ENCODE data around the gene BEST2.

BEST2 gene

GRCh38 chr19:12770922-12771321, 19.3 kb downstream of the BEST2 start:
- TF ChIP-seq ESRRG (CRISPR knock-in tag; IDR thresholded peaks at IDR 0.05) (no peak), ZNF70 (CRISPR knock-in tag; IDR thresholded peaks at IDR 0.05) (no peak), RARB (CRISPR knock-in tag; IDR thresholded peaks at IDR 0.05) (no peak), ZNF565 (CRISPR knock-in tag; conservative IDR thresholded peaks at IDR 0.05; ENCODE audit: low read depth) (no peak), ARNTL (CRISPR knock-in tag; IDR thresholded peaks at IDR 0.05; ENCODE audit: borderline replicate concordance, low read depth) (no peak), ZNF8 (CRISPR knock-in tag; IDR thresholded peaks at IDR 0.05) (no peak), BACH2 (CRISPR knock-in tag; IDR thresholded peaks at IDR 0.05; ENCODE audit: borderline replicate concordance) (no peak), CSDC2 (CRISPR knock-in tag; IDR thresholded peaks at IDR 0.05) (no peak), ISL1 (CRISPR knock-in tag; IDR thresholded peaks at IDR 0.05) (no peak), OSR1 (CRISPR knock-in tag; IDR thresholded peaks at IDR 0.05) (no peak), ZFP3 (CRISPR knock-in tag; IDR thresholded peaks at IDR 0.05) (no peak), SNAI2 (CRISPR knock-in tag; IDR thresholded peaks at IDR 0.05) (no peak), ZC3H10 (CRISPR knock-in tag; IDR thresholded peaks at IDR 0.05) (no peak), GLIS3 (CRISPR knock-in tag; IDR thresholded peaks at IDR 0.05) (no peak)
- TF ChIP-seq, protein P1, sequence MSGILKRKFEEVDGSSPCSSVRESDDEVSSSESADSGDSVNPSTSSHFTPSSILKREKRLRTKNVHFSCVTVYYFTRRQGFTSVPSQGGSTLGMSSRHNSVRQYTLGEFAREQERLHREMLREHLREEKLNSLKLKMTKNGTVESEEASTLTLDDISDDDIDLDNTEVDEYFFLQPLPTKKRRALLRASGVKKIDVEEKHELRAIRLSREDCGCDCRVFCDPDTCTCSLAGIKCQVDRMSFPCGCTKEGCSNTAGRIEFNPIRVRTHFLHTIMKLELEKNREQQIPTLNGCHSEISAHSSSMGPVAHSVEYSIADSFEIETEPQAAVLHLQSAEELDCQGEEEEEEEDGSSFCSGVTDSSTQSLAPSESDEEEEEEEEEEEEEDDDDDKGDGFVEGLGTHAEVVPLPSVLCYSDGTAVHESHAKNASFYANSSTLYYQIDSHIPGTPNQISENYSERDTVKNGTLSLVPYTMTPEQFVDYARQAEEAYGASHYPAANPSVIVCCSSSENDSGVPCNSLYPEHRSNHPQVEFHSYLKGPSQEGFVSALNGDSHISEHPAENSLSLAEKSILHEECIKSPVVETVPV (CRISPR knock-in tag; IDR thresholded peaks at IDR 0.05), result no peak
- ATAC-seq, result no peak

DNA sequence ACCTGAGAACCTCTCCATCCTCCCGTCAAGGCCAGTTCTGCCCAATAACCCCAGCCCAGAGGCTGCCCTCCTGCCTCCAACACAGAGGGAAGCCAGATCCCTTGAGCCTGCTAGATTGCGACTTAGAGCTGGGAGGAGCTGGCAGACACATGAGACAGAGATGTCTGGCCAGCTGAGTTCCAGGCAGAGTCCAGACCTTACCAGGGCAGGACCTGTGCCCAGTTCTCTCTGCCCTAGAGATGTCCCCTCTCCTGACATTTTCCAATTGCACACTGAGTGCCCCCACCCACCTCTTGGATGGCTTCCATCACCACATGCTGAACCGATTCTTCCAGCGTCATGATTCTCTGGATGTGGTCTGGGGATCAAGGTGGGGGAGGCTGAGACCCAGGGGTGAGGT, 20.7 kb downstream of the BEST2 start:
- no peak for TF ChIP-seq RARB (CRISPR knock-in tag; IDR thresholded peaks at IDR 0.05)
- TF ChIP-seq, protein P2, sequence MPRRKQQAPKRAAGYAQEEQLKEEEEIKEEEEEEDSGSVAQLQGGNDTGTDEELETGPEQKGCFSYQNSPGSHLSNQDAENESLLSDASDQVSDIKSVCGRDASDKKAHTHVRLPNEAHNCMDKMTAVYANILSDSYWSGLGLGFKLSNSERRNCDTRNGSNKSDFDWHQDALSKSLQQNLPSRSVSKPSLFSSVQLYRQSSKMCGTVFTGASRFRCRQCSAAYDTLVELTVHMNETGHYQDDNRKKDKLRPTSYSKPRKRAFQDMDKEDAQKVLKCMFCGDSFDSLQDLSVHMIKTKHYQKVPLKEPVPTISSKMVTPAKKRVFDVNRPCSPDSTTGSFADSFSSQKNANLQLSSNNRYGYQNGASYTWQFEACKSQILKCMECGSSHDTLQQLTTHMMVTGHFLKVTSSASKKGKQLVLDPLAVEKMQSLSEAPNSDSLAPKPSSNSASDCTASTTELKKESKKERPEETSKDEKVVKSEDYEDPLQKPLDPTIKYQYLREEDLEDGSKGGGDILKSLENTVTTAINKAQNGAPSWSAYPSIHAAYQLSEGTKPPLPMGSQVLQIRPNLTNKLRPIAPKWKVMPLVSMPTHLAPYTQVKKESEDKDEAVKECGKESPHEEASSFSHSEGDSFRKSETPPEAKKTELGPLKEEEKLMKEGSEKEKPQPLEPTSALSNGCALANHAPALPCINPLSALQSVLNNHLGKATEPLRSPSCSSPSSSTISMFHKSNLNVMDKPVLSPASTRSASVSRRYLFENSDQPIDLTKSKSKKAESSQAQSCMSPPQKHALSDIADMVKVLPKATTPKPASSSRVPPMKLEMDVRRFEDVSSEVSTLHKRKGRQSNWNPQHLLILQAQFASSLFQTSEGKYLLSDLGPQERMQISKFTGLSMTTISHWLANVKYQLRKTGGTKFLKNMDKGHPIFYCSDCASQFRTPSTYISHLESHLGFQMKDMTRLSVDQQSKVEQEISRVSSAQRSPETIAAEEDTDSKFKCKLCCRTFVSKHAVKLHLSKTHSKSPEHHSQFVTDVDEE (CRISPR knock-in tag; IDR thresholded peaks at IDR 0.05), result no peak
- no peak for TF ChIP-seq ESRRG (CRISPR knock-in tag; IDR thresholded peaks at IDR 0.05)
- TF ChIP-seq ZFP30 (CRISPR knock-in tag; IDR thresholded peaks at IDR 0.05), result no peak
- TF ChIP-seq GLIS3 (CRISPR knock-in tag; IDR thresholded peaks at IDR 0.05), result no peak
- no peak for TF ChIP-seq ARNTL (CRISPR knock-in tag; IDR thresholded peaks at IDR 0.05; ENCODE audit: borderline replicate concordance, low read depth)
- ATAC-seq, result no peak

GRCh38 chr19:12773571-12773970, 22.0 kb downstream of the BEST2 start:
- TF ChIP-seq OSR1 (CRISPR knock-in tag; IDR thresholded peaks at IDR 0.05) (no peak), BACH2 (CRISPR knock-in tag; IDR thresholded peaks at IDR 0.05; ENCODE audit: borderline replicate concordance) (no peak), CREB5 (CRISPR knock-in tag; IDR thresholded peaks at IDR 0.05; ENCODE audit: low read depth) (no peak), ZC3H10 (CRISPR knock-in tag; IDR thresholded peaks at IDR 0.05) (no peak), ZNF70 (CRISPR knock-in tag; IDR thresholded peaks at IDR 0.05) (no peak), TOX (CRISPR knock-in tag; IDR thresholded peaks at IDR 0.05; ENCODE audit: borderline replicate concordance) (no peak), ESRRG (CRISPR knock-in tag; IDR thresholded peaks at IDR 0.05) (no peak), GLIS3 (CRISPR knock-in tag; IDR thresholded peaks at IDR 0.05) (no peak), PPARA (CRISPR knock-in tag; IDR thresholded peaks at IDR 0.05; ENCODE audit: borderline replicate concordance) (no peak), RARB (CRISPR knock-in tag; IDR thresholded peaks at IDR 0.05) (no peak), PATZ1 (CRISPR knock-in tag; IDR thresholded peaks at IDR 0.05; ENCODE audit: borderline replicate concordance) (no peak), ZNF8 (CRISPR knock-in tag; IDR thresholded peaks at IDR 0.05) (no peak), SNAI2 (CRISPR knock-in tag; IDR thresholded peaks at IDR 0.05) (no peak)
- TF ChIP-seq, protein P1 (CRISPR knock-in tag; IDR thresholded peaks at IDR 0.05), result no peak
- TF ChIP-seq, protein P2 (CRISPR knock-in tag; IDR thresholded peaks at IDR 0.05), result no peak
- no peak; the same call in 2 of the 3 replicates for ATAC-seq
